Neural progenitor cell (in vitro differentiated cells): ENCODE results near the gene NCK2. TPM values are rescaled to one million over a fixed set of nuclear protein-coding genes. Genes with fewer than 3 reads are reported as not detected.
A peak's percentile ranks its signal among the peaks of the same experiment; 100 is the strongest.
"Not testable (repeated sequence)": the region's sequence is repeated elsewhere in the genome, so short reads cannot be mapped to it uniquely, and the experiment has no call there.

Experiments
- DNase-seq: peaks from one replicate; pipeline ENCODE4 v3.0.0-alpha.2; 2016; ENCODE audit warnings: low spot score
- H2AFZ ChIP-seq: fragments of 200-600 bp; sonication (generic); replicated peaks from 2 replicates; pipeline ENCODE4 v1.6.1; 2016; ENCODE audit warnings: antibody characterized with exemption
- H3F3A ChIP-seq: fragments of 200-600 bp; sonication (generic); 2 replicates; pipeline ENCODE4 v1.6.1; 2016; ENCODE audit warnings: antibody characterized with exemption, low read depth
- H3K27ac ChIP-seq: fragments of 200-600 bp; sonication (generic); 2 replicates; pipeline ENCODE4 v1.5.1; 2016; ENCODE audit warnings: mild to moderate bottlenecking
- H3K27me3 ChIP-seq: fragments of 200-600 bp; sonication (generic); 2 replicates; pipeline ENCODE4 v1.6.1; 2016; ENCODE audit warnings: mild to moderate bottlenecking, moderate library complexity
- H3K36me3 ChIP-seq: fragments of 200-600 bp; sonication (generic); 2 replicates; pipeline ENCODE4 v1.5.1; 2016
- H3K4me1 ChIP-seq: fragments of 200-600 bp; sonication (generic); 2 replicates; pipeline ENCODE4 v1.6.1; 2016; ENCODE audit warnings: mixed run types
- H3K4me2 ChIP-seq: fragments of 200-600 bp; sonication (generic); 2 replicates; pipeline ENCODE4 v1.6.1; 2016
- H3K4me3 ChIP-seq: fragments of 200-600 bp; sonication (generic); 2 replicates; pipeline ENCODE4 v1.5.1; 2016
- H3K79me2 ChIP-seq: fragments of 200-600 bp; sonication (generic); 2 replicates; pipeline ENCODE4 v1.6.1; 2016; ENCODE audit warnings: low read depth
- H3K9ac ChIP-seq: fragments of 200-600 bp; sonication (generic); 2 replicates; pipeline ENCODE4 v1.6.1; 2016
- H3K9me3 ChIP-seq: fragments of 200-600 bp; sonication (generic); 2 replicates; pipeline ENCODE4 v1.5.1; 2016; ENCODE audit warnings: low read depth
- H4K20me1 ChIP-seq: fragments of 200-600 bp; sonication (generic); 2 replicates; pipeline ENCODE4 v1.6.1; 2016; ENCODE audit warnings: low read depth
- H3K27ac Mint-ChIP-seq: 3 replicates; pipeline ENCODE4 v1.8.0; 2021; ENCODE audit warnings: mixed read lengths
- H3K27me3 Mint-ChIP-seq: 2 replicates; pipeline ENCODE4 v1.8.0; 2022; ENCODE audit warnings: low read depth, mild to moderate bottlenecking, inconsistent platforms, moderate library complexity, mixed read lengths; ENCODE audit not compliant: insufficient read depth
- H3K36me3 Mint-ChIP-seq: 3 replicates; pipeline ENCODE4 v1.8.0; 2021; ENCODE audit warnings: mixed read lengths
- H3K4me1 Mint-ChIP-seq: 3 replicates; pipeline ENCODE4 v1.8.0; 2021; ENCODE audit warnings: mixed read lengths
- H3K4me3 Mint-ChIP-seq: 3 replicates; pipeline ENCODE4 v1.8.0; 2021; ENCODE audit warnings: mild to moderate bottlenecking, moderate library complexity, mixed read lengths
- H3K9me3 Mint-ChIP-seq: 3 replicates; pipeline ENCODE4 v1.8.0; 2020; ENCODE audit warnings: mixed read lengths
- CTCF ChIP-seq: fragments of 200-600 bp; sonication (generic); IDR thresholded peaks from 2 replicates; pipeline ENCODE4 v1.5.1; 2017; ENCODE audit warnings: antibody characterized with exemption, mild to moderate bottlenecking
- EZH2 ChIP-seq: fragments of 200-600 bp; sonication (generic); IDR thresholded peaks from 2 replicates; pipeline ENCODE4 v1.6.1; 2017; ENCODE audit warnings: antibody characterized with exemption, mild to moderate bottlenecking, moderate library complexity
- EZH2phosphoT487 ChIP-seq: fragments of 200-600 bp; sonication (generic); IDR thresholded peaks from 2 replicates; pipeline ENCODE4 v1.6.1; 2017; ENCODE audit warnings: antibody characterized with exemption
- total RNA-seq: library from RNA; depleted of rRNA; stranded (reverse); fragments of >200 nt; gene quantifications from 2 replicates; pipeline ENCODE4 v1.2.3, GENCODE V29; 2015; ENCODE audit warnings: low replicate concordance

The NCK2 gene
- total RNA-seq, 1 donor from 2014 or later = 26.2 TPM

GRCh38 chr2:105770149-105770548 is 25.4 kb downstream of the NCK2 start:
- Histone ChIP-seq H2AFZ (no peak overlapping the region), H3K4me3 (no peak overlapping the region), H3K4me2 (no peak overlapping the region), H3K4me1 (peaks cover 23% of the 10 kb centered on the region), H4K20me1 (peaks cover 97% of the 10 kb centered on the region), H3K9ac (no peak overlapping the region), H3K27me3 (no peaks in the 10 kb centered on the region), H3K27ac (no peak overlapping the region), H3K36me3 (no peaks in the 10 kb centered on the region), H3K9me3 (no peaks in the 10 kb centered on the region), H3F3A (peaks cover 6% of the 10 kb centered on the region), H3K79me2 (peaks cover 96% of the 10 kb centered on the region)
- Mint-ChIP-seq H3K4me3 (no peak overlapping the region), H3K27ac (no peak overlapping the region), H3K9me3 (peaks cover 5% of the 10 kb centered on the region), H3K27me3 (peaks cover 5% of the 10 kb centered on the region), H3K4me1 (peaks cover 35% of the 10 kb centered on the region), H3K36me3 (peaks cover 31% of the 10 kb centered on the region)
- TF ChIP-seq EZH2phosphoT487 (no peak), EZH2 (no peak), CTCF (no peak)
- DNase-seq = no peak

GRCh38 chr2:105771291-105771690 is 26.6 kb downstream of the NCK2 start:
- H3K4me3 Mint-ChIP-seq, H3K27ac ChIP-seq, H3K4me2 ChIP-seq, H3F3A ChIP-seq, H3K9ac ChIP-seq, H3K9me3 Mint-ChIP-seq, H3K9me3 ChIP-seq, H3K4me3 ChIP-seq, DNase-seq, H3K27me3 Mint-ChIP-seq, H3K27me3 ChIP-seq, H3K27ac Mint-ChIP-seq, H2AFZ ChIP-seq, H3K36me3 ChIP-seq: not testable (repeated sequence)
- Histone ChIP-seq H3K4me1 (peaks cover 31% of the 10 kb centered on the region), H3K79me2 (peaks cover 96% of the 10 kb centered on the region), H4K20me1 (peaks cover 97% of the 10 kb centered on the region)
- Mint-ChIP-seq H3K4me1 (peaks cover 33% of the 10 kb centered on the region), H3K36me3 (peaks cover 29% of the 10 kb centered on the region)

- Mint-ChIP-seq H3K4me1 (peaks cover 33% of the 10 kb centered on the region), H3K36me3 (peaks cover 26% of the 10 kb centered on the region), H3K27ac (peak overlapping the region; percentile 97), H3K27me3 (peaks cover 5% of the 10 kb centered on the region), H3K9me3 (peaks cover 5% of the 10 kb centered on the region), H3K4me3 (no peak overlapping the region)
- peak; percentile 31 for DNase-seq
- Histone ChIP-seq H3K4me1 (peaks cover 31% of the 10 kb centered on the region), H3K4me2 (no peak overlapping the region), H3F3A (peaks cover 6% of the 10 kb centered on the region), H3K9ac (no peak overlapping the region), H4K20me1 (peaks cover 97% of the 10 kb centered on the region), H2AFZ (no peak overlapping the region), H3K9me3 (no peaks in the 10 kb centered on the region), H3K27me3 (no peaks in the 10 kb centered on the region), H3K79me2 (peaks cover 96% of the 10 kb centered on the region), H3K36me3 (no peaks in the 10 kb centered on the region), H3K4me3 (no peak overlapping the region), H3K27ac (peak overlapping the region; percentile 53)
- TF ChIP-seq EZH2 (no peak), EZH2phosphoT487 (no peak), CTCF (no peak)
These were observed 27.1 kb downstream of the NCK2 start for GRCh38 chr2:105771836-105772235.

- TF ChIP-seq EZH2phosphoT487 (no peak), EZH2 (no peak), CTCF (no peak)
- Histone ChIP-seq H3K27me3 (no peaks in the 10 kb centered on the region), H3F3A (peaks cover 6% of the 10 kb centered on the region), H4K20me1 (peaks cover 97% of the 10 kb centered on the region), H3K9me3 (no peaks in the 10 kb centered on the region), H3K4me2 (no peak overlapping the region), H3K9ac (no peak overlapping the region), H3K4me1 (peaks cover 31% of the 10 kb centered on the region), H3K27ac (peak overlapping the region; percentile 53), H3K4me3 (no peak overlapping the region), H2AFZ (no peak overlapping the region), H3K79me2 (peaks cover 97% of the 10 kb centered on the region), H3K36me3 (no peaks in the 10 kb centered on the region)
- peaks cover 20% of the 10 kb centered on the region for H3K36me3 Mint-ChIP-seq
- no peak overlapping the region for H3K4me3 Mint-ChIP-seq
- H3K4me1 Mint-ChIP-seq = peaks cover 36% of the 10 kb centered on the region
- peaks cover 4% of the 10 kb centered on the region for H3K27me3 Mint-ChIP-seq
- peaks cover 2% of the 10 kb centered on the region for H3K9me3 Mint-ChIP-seq
- H3K27ac Mint-ChIP-seq = peak overlapping the region; percentile 97
- DNase-seq = no peak
These were observed 27.6 kb downstream of the NCK2 start for GRCh38 chr2:105772362-105772761.
